HFF-Myc (cell line): ENCODE data around the gene FBLN7.

Source experiments
- DNase-seq: peaks from one replicate; pipeline ENCODE4 v3.0.0-alpha.2; 2011; ENCODE audit warnings: low read depth; ENCODE audit errors: extremely low read depth
- H3K4me3 ChIP-seq: replicated peaks from 2 replicates; pipeline ENCODE4 v1.5.1; 2011; ENCODE audit warnings: low read depth, mild to moderate bottlenecking, control low read depth, low read length
- TF ChIP-seq, protein P1 (sequence below): IDR thresholded peaks from 2 replicates; pipeline ENCODE4 v1.5.1; 2012; ENCODE audit warnings: mild to moderate bottlenecking, low read depth, low read length, control low read depth; ENCODE audit errors: missing control alignments

Gene FBLN7

DNA sequence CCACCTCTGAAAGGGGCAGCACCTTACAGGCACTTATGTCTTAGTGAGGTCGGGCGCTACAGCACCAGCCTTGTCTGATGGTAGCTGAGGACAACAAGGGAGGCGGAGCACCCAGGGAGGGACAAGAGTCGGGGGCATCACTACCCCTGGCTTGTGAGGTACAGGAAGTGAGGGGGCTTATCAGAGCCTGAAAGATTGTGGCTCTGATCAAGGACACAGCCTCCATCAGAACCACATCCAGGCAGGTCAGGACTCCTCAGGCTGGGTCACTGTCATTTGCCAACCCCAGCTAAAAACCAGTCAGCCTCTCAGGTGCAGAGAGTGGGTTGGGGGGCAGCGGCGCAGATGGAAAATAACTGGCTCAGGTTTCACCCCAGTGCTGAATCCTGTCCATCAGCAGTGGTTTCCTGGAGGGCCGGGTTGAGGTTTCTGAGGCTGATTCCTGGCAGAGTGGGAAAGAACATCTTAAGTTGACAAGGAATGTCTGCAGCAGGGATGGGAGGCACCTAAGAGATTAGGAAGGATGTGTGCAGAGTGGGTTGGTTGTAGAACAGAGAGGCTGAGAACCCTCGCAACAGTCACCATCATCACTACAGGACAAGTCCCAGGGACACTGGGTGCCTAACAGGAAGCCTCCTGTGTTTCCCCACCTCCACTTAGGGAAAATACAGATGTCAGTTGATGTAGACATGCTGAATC, 45.3 kb downstream of the FBLN7 start:
- DNase-seq: no peak
- TF ChIP-seq, protein P1, sequence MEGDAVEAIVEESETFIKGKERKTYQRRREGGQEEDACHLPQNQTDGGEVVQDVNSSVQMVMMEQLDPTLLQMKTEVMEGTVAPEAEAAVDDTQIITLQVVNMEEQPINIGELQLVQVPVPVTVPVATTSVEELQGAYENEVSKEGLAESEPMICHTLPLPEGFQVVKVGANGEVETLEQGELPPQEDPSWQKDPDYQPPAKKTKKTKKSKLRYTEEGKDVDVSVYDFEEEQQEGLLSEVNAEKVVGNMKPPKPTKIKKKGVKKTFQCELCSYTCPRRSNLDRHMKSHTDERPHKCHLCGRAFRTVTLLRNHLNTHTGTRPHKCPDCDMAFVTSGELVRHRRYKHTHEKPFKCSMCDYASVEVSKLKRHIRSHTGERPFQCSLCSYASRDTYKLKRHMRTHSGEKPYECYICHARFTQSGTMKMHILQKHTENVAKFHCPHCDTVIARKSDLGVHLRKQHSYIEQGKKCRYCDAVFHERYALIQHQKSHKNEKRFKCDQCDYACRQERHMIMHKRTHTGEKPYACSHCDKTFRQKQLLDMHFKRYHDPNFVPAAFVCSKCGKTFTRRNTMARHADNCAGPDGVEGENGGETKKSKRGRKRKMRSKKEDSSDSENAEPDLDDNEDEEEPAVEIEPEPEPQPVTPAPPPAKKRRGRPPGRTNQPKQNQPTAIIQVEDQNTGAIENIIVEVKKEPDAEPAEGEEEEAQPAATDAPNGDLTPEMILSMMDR: no peak
- no peak overlapping the region for H3K4me3 ChIP-seq

DNA sequence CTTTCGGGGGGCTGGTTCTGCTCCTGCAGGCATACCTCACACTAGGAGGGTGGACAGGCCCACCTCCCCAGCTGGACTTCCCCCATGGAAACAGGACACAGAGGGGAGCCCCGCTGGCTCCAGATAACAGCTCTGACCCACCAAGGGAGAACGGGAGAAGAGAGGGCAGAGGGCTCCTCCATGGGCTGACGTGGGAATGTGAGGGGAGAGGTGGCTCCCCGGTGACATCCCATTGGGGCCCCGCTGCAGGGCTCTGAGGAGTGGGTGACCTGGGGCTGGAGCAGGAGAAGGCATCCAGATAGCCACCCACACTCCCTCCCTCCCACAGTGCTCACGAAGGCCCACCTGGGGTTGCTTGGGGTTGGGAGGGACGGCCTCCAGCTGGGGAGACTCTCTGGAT, 45.9 kb downstream of the FBLN7 start:
- TF ChIP-seq, protein P1: no peak
- no peak overlapping the region for H3K4me3 ChIP-seq
- no peak for DNase-seq

DNA sequence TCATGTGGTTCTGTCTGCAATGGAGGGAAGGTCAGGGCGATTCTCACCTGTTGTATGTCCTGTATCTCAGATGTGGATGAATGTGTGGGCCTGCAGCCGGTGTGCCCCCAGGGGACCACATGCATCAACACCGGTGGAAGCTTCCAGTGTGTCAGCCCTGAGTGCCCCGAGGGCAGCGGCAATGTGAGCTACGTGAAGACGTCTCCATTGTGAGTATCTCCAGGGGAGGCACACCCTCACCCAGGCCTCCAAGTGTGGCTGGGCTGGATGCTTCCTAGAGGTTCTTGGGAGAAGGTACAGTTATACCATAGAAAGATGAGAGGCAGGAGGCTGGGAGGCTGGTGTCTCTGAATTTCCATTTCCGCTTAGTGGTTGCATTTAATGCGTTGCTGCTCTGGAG, 46.9 kb downstream of the FBLN7 start:
- no peak overlapping the region for H3K4me3 ChIP-seq
- no peak for DNase-seq
- TF ChIP-seq, protein P1: no peak

- H3K4me3 ChIP-seq: no peak overlapping the region
- DNase-seq: no peak
- TF ChIP-seq, protein P1: no peak
Measured at GRCh38 chr2:112187046-112187715, 49.0 kb downstream of the FBLN7 start.

DNA sequence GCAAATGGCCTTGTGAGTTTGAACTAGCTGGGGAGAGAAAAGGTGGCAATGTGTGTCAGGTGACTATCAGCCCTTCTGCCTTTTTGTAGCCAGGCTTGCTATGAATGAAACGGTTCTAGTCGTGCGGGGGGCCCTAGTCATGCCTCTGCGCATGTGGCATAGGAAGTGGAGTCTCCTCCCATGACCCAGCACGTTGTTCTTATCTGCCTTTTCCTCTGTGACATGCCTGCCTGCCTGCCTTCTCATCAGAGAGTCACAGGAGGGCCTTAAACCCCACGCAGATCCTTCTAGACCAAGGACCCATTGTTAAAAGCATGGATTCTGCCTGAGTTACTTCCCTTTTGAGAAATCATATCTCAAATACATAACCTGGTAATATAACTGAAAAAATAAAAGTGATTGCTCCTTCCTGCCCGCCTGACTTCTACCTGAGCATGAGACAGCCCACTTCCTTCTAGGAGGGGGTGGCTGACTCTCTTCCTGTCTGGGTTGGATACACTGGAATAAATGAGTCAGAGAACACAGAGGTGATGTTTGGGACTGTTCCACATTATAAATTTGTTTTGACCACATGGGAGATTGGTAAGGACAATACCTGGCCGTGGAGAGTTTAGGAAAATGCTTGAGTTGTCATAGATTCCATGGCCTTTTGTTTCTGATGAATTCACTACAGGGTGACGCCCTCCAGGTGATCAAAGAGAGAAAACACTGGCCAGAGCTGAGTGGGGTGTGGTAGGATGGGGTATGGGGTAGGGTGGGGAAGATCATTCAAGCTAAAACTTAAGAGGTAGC, 49.8 kb downstream of the FBLN7 start:
- H3K4me3 ChIP-seq: no peak overlapping the region
- TF ChIP-seq, protein P1: no peak
- DNase-seq: no peak

- no peak for DNase-seq
- TF ChIP-seq, protein P1: no peak
Measured at GRCh38 chr2:112189001-112189556, 50.9 kb downstream of the FBLN7 start.

More at GRCh38 chr2:112189001-112189556, 50.9 kb downstream of the FBLN7 start:
- H3K4me3 ChIP-seq: no peak overlapping the region
